DMS79 (cell line): Measurements from ENCODE around the gene CCDC27.

Experiments
- DNase-seq: peaks from one replicate; lab custom pipeline; 2025; lab: John Stamatoyannopoulos, UW

The CCDC27 gene

GRCh38 chr1:3718764-3719163 is 33.5 kb upstream of the CCDC27 start:
- DNase-seq = peak; percentile 72

- no peak for DNase-seq
Observed at GRCh38 chr1:3721955-3722465, 30.2 kb upstream of the CCDC27 start.

- no peak for DNase-seq
Observed at GRCh38 chr1:3722846-3723245, 29.4 kb upstream of the CCDC27 start.

GRCh38 chr1:3724416-3725030 is 27.7 kb upstream of the CCDC27 start:
- DNase-seq = peak; percentile 49

- DNase-seq = no peak
Observed at GRCh38 chr1:3725366-3725765, 26.9 kb upstream of the CCDC27 start.

- DNase-seq = no peak
Observed at GRCh38 chr1:3727042-3727824, 25.0 kb upstream of the CCDC27 start.

GRCh38 chr1:3727825-3728776 is 24.1 kb upstream of the CCDC27 start:
- no peak for DNase-seq

- peak; percentile 82 for DNase-seq
Observed at GRCh38 chr1:3729594-3730542, 22.4 kb upstream of the CCDC27 start.

- no peak for DNase-seq
Observed at GRCh38 chr1:3730543-3731247, 21.6 kb upstream of the CCDC27 start.

- DNase-seq = no peak
Observed at GRCh38 chr1:3731583-3732433, 20.4 kb upstream of the CCDC27 start.

- DNase-seq = no peak
Observed at GRCh38 chr1:3732434-3733093, 19.7 kb upstream of the CCDC27 start.

- DNase-seq = no peak
Observed at GRCh38 chr1:3733094-3733882, 19.0 kb upstream of the CCDC27 start.

- DNase-seq = no peak
Observed at GRCh38 chr1:3733883-3734589, 18.2 kb upstream of the CCDC27 start.

- DNase-seq = no peak
Observed at GRCh38 chr1:3734602-3735001, 17.6 kb upstream of the CCDC27 start.

- no peak for DNase-seq
Observed at GRCh38 chr1:3735027-3735681, 17.1 kb upstream of the CCDC27 start.

GRCh38 chr1:3735688-3736087 is 16.6 kb upstream of the CCDC27 start:
- no peak for DNase-seq

GRCh38 chr1:3736131-3736561 is 16.1 kb upstream of the CCDC27 start:
- DNase-seq = no peak
